ACC112 (cell line): ENCODE measurements around the gene PIEZO1.

Experiments
- H2AFZ ChIP-seq: fragments of 200-600 bp; sonication (generic); one replicate; pipeline ENCODE4 v1.6.0; 2017; ENCODE audit warnings: antibody characterized with exemption, low read length; ENCODE audit not compliant: unreplicated experiment
- H3K27ac ChIP-seq: fragments of 200-600 bp; sonication (generic); 2 replicates; pipeline ENCODE4 v1.5.1; 2014; ENCODE audit warnings: low read depth, mild to moderate bottlenecking, antibody characterized with exemption, low read length, moderate library complexity
- H3K27me3 ChIP-seq: fragments of 200-600 bp; sonication (generic); 2 replicates; pipeline ENCODE4 v1.6.1; 2014; ENCODE audit warnings: mild to moderate bottlenecking, antibody characterized with exemption, low read length, moderate library complexity, mixed read lengths; ENCODE audit not compliant: insufficient read depth
- H3K36me3 ChIP-seq: fragments of 200-600 bp; sonication (generic); 2 replicates; pipeline ENCODE4 v1.6.1; 2016; ENCODE audit warnings: mild to moderate bottlenecking, antibody characterized with exemption, low read length, moderate library complexity, mixed read lengths; ENCODE audit not compliant: insufficient read depth
- H3K4me1 ChIP-seq: fragments of 200-600 bp; sonication (generic); one replicate; pipeline ENCODE4 v1.6.1; 2016; ENCODE audit warnings: low read length, mixed read lengths; ENCODE audit not compliant: insufficient read depth, unreplicated experiment, control insufficient read depth
- H3K4me3 ChIP-seq: fragments of 200-600 bp; sonication (generic); 2 replicates; pipeline ENCODE4 v1.5.1; 2014; ENCODE audit warnings: mild to moderate bottlenecking, low read depth, low read length
- H3K79me2 ChIP-seq: fragments of 200-600 bp; sonication (generic); one replicate; pipeline ENCODE4 v1.6.0; 2016; ENCODE audit warnings: low read length; ENCODE audit not compliant: control insufficient read depth, unreplicated experiment, insufficient read depth

Gene PIEZO1

DNA sequence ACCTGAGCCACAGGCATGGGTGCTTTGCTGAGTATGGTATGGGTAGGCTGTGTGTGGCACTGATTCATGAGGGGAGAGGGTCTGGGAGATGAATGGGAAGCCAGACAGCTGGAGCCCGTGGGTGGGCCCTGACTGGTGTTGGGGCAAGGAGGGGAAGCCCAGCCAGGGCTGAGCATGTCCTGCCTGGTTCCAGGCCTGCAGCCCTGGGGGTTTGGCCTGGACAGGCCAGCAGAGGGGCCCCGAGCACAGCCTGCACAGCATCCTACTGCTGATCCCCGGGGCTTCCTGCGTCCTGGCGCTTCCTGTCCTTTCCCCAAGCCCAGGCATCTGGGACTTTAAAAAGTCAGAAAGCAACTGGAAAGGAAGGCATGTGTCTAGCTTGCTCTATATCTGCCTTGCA lies 117.6 kb downstream of the PIEZO1 start:
- no peaks in the 10 kb centered on the region for H3K36me3 ChIP-seq

DNA sequence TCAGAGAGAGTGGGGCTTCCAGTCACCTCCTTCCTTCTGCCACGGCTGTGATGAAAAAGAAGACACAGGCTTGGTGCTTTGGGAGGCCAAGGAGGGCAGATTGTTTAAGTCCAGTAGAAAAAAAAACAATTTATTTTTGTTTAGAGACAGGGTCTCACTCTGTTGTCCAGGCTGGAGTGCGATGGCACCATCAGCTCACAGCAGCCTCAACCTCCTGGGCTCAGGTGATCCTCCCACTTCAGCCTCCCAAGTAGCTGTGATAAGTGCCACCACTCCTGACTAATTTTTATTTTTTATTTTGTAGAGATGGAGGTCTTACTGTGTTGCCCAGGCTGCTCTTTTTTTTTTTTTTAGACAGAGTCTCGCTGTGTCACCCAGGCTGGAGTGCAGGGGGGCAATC lies 119.5 kb downstream of the PIEZO1 start:
- Histone ChIP-seq H3K79me2 (peaks cover 5% of the 10 kb centered on the region), H2AFZ (no peak overlapping the region), H3K4me1 (peaks cover 4% of the 10 kb centered on the region), H3K4me3 (no peak overlapping the region), H3K27ac (no peak overlapping the region), H3K27me3 (no peaks in the 10 kb centered on the region), H3K36me3 (no peaks in the 10 kb centered on the region)

More for the DNA sequence above, 117.6 kb downstream of the PIEZO1 start:
- Histone ChIP-seq H3K27ac (no peak overlapping the region), H2AFZ (no peak overlapping the region), H3K4me1 (no peaks in the 10 kb centered on the region), H3K4me3 (no peak overlapping the region), H3K27me3 (no peaks in the 10 kb centered on the region), H3K79me2 (peaks cover under 1% of the 10 kb centered on the region)
